Stimulated activated naive CD8-positive, alpha-beta T cell treated with anti-CD3 and anti-CD28 coated beads, Interleukin-15, Interleukin-2, amounts not matched to agents 100 ng/mL and 50 ng/mL, for 24 hours (primary cell): ENCODE measurements around the gene TENM4.

Experiments
- H3K27ac Mint-ChIP-seq: one replicate; pipeline ENCODE4 v1.8.0; 2021; ENCODE audit warnings: mild to moderate bottlenecking, mixed read lengths
- H3K27me3 Mint-ChIP-seq: one replicate; pipeline ENCODE4 v1.8.0; 2021; ENCODE audit warnings: mixed read lengths
- H3K36me3 Mint-ChIP-seq: one replicate; pipeline ENCODE4 v1.8.0; 2021; ENCODE audit warnings: low read depth, mixed read lengths
- H3K4me1 Mint-ChIP-seq: one replicate; pipeline ENCODE4 v1.8.0; 2021; ENCODE audit warnings: low read depth, mixed read lengths
- H3K4me3 Mint-ChIP-seq: one replicate; pipeline ENCODE4 v1.8.0; 2021; ENCODE audit warnings: mild to moderate bottlenecking, mixed read lengths
- H3K9me3 Mint-ChIP-seq: one replicate; pipeline ENCODE4 v1.8.0; 2021; ENCODE audit warnings: mixed read lengths

The TENM4 gene

DNA sequence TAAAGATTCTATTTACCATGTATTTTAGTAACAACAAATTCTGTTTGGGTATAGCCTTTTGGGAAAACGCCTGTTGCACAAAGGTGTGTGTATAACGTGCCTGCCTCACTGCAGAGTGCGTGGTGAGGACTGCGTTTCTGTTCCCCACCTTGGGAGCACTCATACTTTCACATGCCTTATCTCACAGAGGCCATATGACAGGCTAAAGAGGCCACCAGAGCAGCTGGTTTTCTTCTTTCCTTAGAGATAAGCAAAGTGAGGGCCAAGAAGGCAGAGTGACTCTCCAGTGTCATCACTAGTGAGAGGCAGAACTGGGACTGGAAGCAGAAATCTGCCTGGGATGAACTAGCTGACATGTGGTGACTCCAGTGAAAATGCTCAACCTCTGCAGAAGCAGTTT is 497.0 kb downstream of the TENM4 start:
- no peaks in the 10 kb centered on the region for H3K36me3 Mint-ChIP-seq
- no peaks in the 10 kb centered on the region for H3K9me3 Mint-ChIP-seq
- no peaks in the 10 kb centered on the region for H3K4me1 Mint-ChIP-seq
- no peak overlapping the region for H3K4me3 Mint-ChIP-seq
- no peak overlapping the region for H3K27ac Mint-ChIP-seq
- H3K27me3 Mint-ChIP-seq: peaks cover 14% of the 10 kb centered on the region

GRCh38 chr11:78943154-78943553 is 497.7 kb downstream of the TENM4 start:
- H3K4me3 Mint-ChIP-seq: no peak overlapping the region
- no peaks in the 10 kb centered on the region for H3K9me3 Mint-ChIP-seq
- H3K36me3 Mint-ChIP-seq: no peaks in the 10 kb centered on the region
- H3K4me1 Mint-ChIP-seq: no peaks in the 10 kb centered on the region
- H3K27ac Mint-ChIP-seq: no peak overlapping the region
- peaks cover 14% of the 10 kb centered on the region for H3K27me3 Mint-ChIP-seq

DNA sequence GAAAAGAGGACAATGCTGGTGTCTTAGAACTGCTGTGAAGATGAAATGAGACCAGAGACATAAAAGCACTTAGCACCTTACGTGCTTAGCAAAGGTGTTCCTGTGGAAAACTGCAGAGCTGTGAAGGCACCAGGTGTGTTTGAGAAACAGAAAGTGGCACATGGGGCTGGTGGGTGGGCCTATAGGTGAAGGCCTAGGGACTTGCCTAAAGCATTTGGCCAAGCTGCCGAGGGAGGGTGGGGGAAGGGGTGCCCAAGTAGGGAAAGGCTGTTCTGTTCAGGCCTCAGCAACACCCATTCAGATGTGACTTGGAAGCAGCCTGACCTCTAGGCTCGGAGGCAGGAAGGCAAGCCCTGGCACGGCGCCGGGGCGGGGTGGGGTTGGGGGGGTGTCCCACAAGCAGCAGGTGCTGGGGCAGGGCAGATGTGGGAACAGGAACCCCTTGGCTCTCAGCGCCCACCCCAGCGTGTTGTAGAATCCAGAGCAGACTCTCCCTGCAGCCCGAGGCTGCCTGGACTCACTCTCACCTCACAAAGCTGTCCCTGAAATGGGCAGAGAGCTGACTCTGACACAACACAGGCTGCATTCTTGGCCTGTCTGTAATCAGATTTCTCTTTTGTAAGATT is 499.5 kb downstream of the TENM4 start:
- H3K4me1 Mint-ChIP-seq: no peaks in the 10 kb centered on the region
- H3K9me3 Mint-ChIP-seq: no peaks in the 10 kb centered on the region
- no peak overlapping the region for H3K27ac Mint-ChIP-seq
- H3K36me3 Mint-ChIP-seq: no peaks in the 10 kb centered on the region
- no peak overlapping the region for H3K4me3 Mint-ChIP-seq
- peaks cover 14% of the 10 kb centered on the region for H3K27me3 Mint-ChIP-seq

GRCh38 chr11:78940500-78941225 is 500.2 kb downstream of the TENM4 start:
- no peaks in the 10 kb centered on the region for H3K36me3 Mint-ChIP-seq
- H3K27me3 Mint-ChIP-seq: peaks cover 14% of the 10 kb centered on the region
- H3K4me1 Mint-ChIP-seq: no peaks in the 10 kb centered on the region
- no peak overlapping the region for H3K27ac Mint-ChIP-seq
- no peaks in the 10 kb centered on the region for H3K9me3 Mint-ChIP-seq
- no peak overlapping the region for H3K4me3 Mint-ChIP-seq

DNA sequence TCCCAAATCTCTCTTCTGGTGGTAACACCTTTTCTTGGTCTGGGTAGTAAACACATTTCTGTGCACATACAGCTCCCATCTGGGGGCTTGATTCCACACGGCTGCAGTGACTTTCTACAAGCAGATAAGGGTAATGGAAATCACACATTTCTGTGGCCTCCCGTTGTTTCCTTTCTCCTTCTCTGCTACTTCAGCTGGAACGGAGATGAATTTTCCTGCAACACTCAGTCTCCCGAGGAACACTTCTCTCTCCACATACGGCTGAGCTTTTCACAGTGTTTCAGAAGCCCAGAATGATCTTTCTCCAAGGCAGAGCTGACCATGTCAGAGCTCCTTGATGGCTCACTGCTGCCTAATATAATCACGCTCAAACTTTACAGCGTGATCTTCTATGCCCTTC is 501.9 kb downstream of the TENM4 start:
- no peak overlapping the region for H3K27ac Mint-ChIP-seq
- H3K4me3 Mint-ChIP-seq: no peak overlapping the region
- no peaks in the 10 kb centered on the region for H3K4me1 Mint-ChIP-seq
- H3K27me3 Mint-ChIP-seq: peaks cover 17% of the 10 kb centered on the region
- H3K36me3 Mint-ChIP-seq: no peaks in the 10 kb centered on the region
- H3K9me3 Mint-ChIP-seq: no peaks in the 10 kb centered on the region

- no peaks in the 10 kb centered on the region for H3K36me3 Mint-ChIP-seq
- peaks cover 17% of the 10 kb centered on the region for H3K27me3 Mint-ChIP-seq
- H3K4me1 Mint-ChIP-seq: no peaks in the 10 kb centered on the region
- H3K9me3 Mint-ChIP-seq: no peaks in the 10 kb centered on the region
- no peak overlapping the region for H3K4me3 Mint-ChIP-seq
- H3K27ac Mint-ChIP-seq: no peak overlapping the region
Observed at GRCh38 chr11:78938036-78938435, 502.8 kb downstream of the TENM4 start.

DNA sequence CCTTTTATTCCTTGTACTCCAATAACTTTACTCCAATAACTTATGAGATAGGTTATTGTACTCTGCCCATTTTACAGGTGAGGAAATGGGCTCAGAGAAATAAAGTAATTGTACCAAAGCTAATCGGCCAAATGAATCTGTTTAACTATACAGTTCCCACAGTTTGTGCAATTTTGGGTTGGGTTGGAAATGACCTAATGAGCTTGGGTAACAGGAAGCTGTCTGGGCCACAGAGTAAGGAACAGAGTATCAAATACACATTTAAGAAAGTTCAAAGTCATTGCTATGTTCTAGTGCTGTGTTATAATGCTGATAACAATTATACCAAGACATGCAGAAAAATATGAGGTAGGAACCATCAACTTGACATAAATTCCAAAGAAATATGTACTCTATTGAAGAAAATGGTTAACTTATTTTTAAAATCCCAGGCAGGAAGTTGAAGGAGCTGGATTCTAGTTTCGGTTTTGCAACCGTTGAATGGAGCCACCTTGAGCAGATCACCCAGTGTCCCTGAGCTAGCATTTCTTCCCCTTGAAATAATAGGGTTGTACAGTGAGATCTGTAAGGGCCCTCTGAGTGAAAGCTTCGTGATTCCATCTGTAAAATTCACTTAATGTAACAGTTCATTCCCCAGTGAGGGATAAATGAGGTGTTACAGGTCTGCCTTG is 505.3 kb downstream of the TENM4 start:
- Mint-ChIP-seq H3K4me1 (no peaks in the 10 kb centered on the region), H3K27ac (no peak overlapping the region), H3K36me3 (no peaks in the 10 kb centered on the region), H3K4me3 (no peak overlapping the region), H3K27me3 (peaks cover 13% of the 10 kb centered on the region), H3K9me3 (no peaks in the 10 kb centered on the region)

DNA sequence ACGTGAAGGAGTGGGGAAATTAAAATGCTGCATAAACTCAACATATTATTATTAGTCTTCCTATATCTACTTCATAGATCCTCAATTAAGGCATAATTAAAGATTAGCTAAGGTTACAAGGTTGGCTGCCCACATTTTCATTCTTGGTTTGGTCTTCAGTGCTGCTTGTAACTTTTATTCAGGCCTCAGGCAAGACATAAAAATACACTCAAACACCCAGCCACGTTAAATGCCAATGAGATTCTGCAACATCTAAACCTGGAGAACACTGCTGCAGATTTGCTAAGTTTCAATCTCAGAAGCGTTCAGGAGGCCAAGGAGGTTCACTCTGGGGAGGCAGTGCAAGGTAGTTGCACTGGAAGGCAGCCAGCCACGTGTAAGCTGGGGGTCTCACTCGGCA is 507.5 kb downstream of the TENM4 start:
- H3K4me1 Mint-ChIP-seq: no peaks in the 10 kb centered on the region
- H3K27me3 Mint-ChIP-seq: peaks cover 7% of the 10 kb centered on the region
- no peaks in the 10 kb centered on the region for H3K36me3 Mint-ChIP-seq
- no peak overlapping the region for H3K4me3 Mint-ChIP-seq
- no peak overlapping the region for H3K27ac Mint-ChIP-seq
- H3K9me3 Mint-ChIP-seq: no peaks in the 10 kb centered on the region

DNA sequence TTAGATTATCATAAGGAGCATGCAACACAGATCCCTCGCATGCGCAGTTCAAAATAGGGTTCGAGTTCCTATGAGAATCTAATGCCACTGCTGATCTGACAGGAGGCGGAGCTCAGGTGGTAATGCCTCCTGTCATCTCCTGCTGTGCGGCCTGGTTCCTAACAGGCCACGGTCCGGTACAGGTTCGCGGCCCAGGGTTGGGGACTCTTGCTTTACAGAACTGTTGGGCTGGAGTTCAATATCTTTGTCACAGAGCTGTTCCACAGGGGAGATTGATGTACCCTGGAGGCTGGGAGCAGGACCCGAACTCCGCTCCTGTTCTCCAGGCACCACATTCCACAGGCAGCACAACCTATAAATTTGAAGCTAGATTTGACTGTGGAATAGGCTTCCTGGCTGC is 508.1 kb downstream of the TENM4 start:
- Mint-ChIP-seq H3K4me3 (no peak overlapping the region), H3K27ac (no peak overlapping the region), H3K27me3 (peaks cover 13% of the 10 kb centered on the region), H3K4me1 (no peaks in the 10 kb centered on the region), H3K9me3 (no peaks in the 10 kb centered on the region), H3K36me3 (no peaks in the 10 kb centered on the region)

GRCh38 chr11:78931891-78932290 is 508.9 kb downstream of the TENM4 start:
- H3K27me3 Mint-ChIP-seq: peaks cover 14% of the 10 kb centered on the region
- no peaks in the 10 kb centered on the region for H3K9me3 Mint-ChIP-seq
- H3K36me3 Mint-ChIP-seq: no peaks in the 10 kb centered on the region

DNA sequence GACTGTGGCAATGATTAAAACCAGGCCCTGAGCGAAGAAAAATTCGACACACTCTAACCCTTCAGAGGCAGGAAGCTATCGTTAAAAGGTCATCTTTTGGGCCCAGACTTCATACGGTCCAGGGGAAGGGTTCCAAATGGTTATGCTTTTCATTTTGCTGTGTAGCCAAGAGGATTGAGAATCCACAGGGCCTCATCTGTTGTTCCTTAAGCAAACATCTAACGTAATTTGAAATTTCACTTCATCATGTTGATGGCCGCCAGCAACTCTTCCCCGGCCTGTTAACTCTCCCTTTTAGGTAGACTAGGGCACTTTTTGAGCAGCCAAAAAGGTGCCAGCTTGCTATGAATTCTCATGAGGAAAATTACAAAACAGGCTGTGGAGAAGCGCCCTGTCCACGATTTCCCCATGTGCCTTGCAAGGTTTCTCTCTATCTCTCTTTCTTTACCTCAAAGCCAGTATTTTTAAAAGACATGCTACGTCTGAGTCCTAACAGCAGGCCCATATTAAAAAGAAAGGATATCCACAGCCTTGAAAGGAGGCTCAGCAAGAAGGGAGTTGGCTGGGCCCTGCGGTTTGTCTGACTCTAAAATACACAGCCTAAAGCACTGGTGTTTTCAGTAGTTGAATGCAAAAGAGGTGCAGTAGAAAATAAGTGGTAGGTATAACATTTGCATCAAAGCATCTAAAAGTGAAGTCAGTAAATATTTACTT is 509.9 kb downstream of the TENM4 start:
- no peak overlapping the region for H3K27ac Mint-ChIP-seq
- no peak overlapping the region for H3K4me3 Mint-ChIP-seq
- H3K36me3 Mint-ChIP-seq: no peaks in the 10 kb centered on the region
- no peaks in the 10 kb centered on the region for H3K4me1 Mint-ChIP-seq
- no peaks in the 10 kb centered on the region for H3K9me3 Mint-ChIP-seq
- H3K27me3 Mint-ChIP-seq: peaks cover 14% of the 10 kb centered on the region

More at GRCh38 chr11:78931891-78932290, 508.9 kb downstream of the TENM4 start:
- Mint-ChIP-seq H3K27ac (no peak overlapping the region), H3K4me1 (no peaks in the 10 kb centered on the region), H3K4me3 (no peak overlapping the region)

DNA sequence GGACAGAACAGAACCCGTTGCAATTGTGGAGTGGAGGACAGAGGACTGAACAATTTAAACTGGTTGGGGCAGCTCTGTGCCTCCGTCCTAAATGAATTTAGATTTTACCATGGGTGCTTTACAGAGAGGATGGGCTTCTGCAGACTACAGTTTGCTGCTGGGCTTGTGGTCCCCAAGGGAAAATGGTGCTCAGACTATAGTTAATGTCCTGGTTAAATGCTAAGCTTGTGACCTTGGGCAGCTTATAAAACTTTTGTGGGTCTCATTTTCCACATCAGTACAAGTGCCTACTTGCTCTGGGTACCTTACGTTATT is 511.0 kb downstream of the TENM4 start:
- Mint-ChIP-seq H3K36me3 (no peaks in the 10 kb centered on the region), H3K27ac (no peak overlapping the region), H3K27me3 (peaks cover 13% of the 10 kb centered on the region), H3K4me1 (no peaks in the 10 kb centered on the region), H3K9me3 (no peaks in the 10 kb centered on the region), H3K4me3 (no peak overlapping the region)

DNA sequence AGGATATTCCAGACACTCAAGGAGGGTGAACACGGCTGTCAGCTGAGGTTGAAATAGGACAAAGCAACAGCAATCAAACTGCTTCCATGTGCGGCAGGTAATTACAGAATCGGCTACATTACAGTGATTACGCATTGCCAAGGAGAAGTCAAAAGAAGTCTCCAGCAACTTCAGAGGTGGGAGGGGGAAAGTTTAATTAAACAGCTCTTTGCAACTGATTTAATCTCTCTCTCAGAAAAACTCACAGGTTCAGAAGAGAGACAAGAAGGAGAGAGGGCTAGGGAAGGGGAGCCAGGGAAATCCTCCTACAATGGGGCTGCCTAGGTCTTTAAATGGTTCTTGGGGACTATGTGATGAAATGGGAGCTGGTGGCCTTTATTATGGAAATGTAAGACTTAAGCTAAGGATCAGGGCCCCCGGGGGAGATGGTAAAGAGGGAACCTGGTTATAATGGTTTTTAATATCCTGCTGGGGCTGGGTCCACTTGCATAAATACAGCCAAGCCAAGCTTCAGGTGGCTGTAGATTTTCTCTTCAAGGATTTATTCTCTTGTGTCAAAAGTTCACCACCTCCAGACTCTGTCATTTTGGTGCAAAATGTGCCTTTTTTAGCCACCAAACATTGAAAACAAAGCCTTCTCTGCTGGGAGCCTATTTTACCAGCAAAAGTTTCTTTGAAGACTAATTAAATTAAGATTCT is 511.5 kb downstream of the TENM4 start:
- Mint-ChIP-seq H3K27me3 (peaks cover 16% of the 10 kb centered on the region), H3K4me1 (no peaks in the 10 kb centered on the region), H3K27ac (no peak overlapping the region), H3K4me3 (no peak overlapping the region), H3K36me3 (no peaks in the 10 kb centered on the region), H3K9me3 (no peaks in the 10 kb centered on the region)

- Mint-ChIP-seq H3K36me3 (no peaks in the 10 kb centered on the region), H3K4me1 (no peaks in the 10 kb centered on the region), H3K27ac (no peak overlapping the region), H3K27me3 (peaks cover 16% of the 10 kb centered on the region), H3K4me3 (no peak overlapping the region), H3K9me3 (no peaks in the 10 kb centered on the region)
Observed at GRCh38 chr11:78927511-78927910, 513.3 kb downstream of the TENM4 start.
